Measurements from ENCODE around the gene ZNF878.

GRCh38 chr19:11995174-11995573 lies 57.6 kb downstream of the ZNF878 start:
- no peak for TF ChIP-seq CTCF (conservative IDR thresholded peaks at IDR 0.05; ENCODE audit: low read depth, low read length)
- no peak for TF ChIP-seq EZH2 (IDR thresholded peaks at IDR 0.05; ENCODE audit: borderline replicate concordance, low read depth, low read length, poor library complexity, severe bottlenecking)

All from A673 (cell line).